ENCODE data around the gene SLC25A34.

DNA sequence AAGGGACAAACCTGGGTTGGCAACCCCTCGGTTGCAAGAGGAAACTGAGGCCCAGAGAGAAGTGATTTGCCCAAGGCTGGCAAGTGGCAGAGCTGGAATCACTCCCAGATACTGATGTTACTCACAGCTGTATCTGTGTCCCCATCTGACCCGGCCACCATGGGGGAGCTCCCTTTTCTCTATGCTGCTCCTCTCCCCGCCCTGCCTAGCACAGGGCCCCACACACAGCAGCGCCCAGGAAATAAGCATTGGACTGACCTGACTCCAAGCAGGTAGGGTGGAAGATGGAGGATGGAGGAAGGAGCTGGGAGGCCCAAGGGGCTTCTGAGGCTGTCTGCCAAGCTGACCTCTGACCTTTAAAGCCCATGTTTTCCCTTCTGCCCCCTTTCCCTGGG, 19.6 kb downstream of the SLC25A34 start:
- no peak for TF ChIP-seq CTCF (IDR thresholded peaks at IDR 0.05)
- no peak for TF ChIP-seq POLR2AphosphoS5 (IDR thresholded peaks at IDR 0.05)
- no peak for TF ChIP-seq POLR2A (IDR thresholded peaks at IDR 0.05; ENCODE audit: low read depth)

All from esophagus muscularis mucosa (tissue), 3 donors.